Activated T-helper 1 cell treated with anti-CD3 and anti-CD28 coated beads, Interleukin-12 subunit alpha, Interleukin-12 subunit beta, Interleukin-2, Interleukin-4 antibody, amounts not matched to agents 30 ng/mL and 10 ng/mL and 1 ng/mL, durations not matched to agents 14 hours and 24 hours and 36 hours (primary cell): Measurements from ENCODE around the gene NR6A1. TPM values are rescaled to one million over a fixed set of nuclear protein-coding genes. Genes with fewer than 3 reads are reported as not detected.

Source experiments
- DNase-seq: peaks from one replicate; pipeline ENCODE4 v3.0.0; 2021; ENCODE audit warnings: low spot score
- H3K27ac Mint-ChIP-seq: one replicate; pipeline ENCODE4 v1.8.0; 2021; ENCODE audit warnings: mild to moderate bottlenecking, mixed read lengths
- H3K27me3 Mint-ChIP-seq: one replicate; pipeline ENCODE4 v1.8.0; 2022; ENCODE audit warnings: mild to moderate bottlenecking, moderate library complexity, mixed read lengths; ENCODE audit not compliant: insufficient read depth
- H3K36me3 Mint-ChIP-seq: one replicate; pipeline ENCODE4 v1.8.0; 2021; ENCODE audit warnings: low read depth, mixed read lengths
- H3K4me1 Mint-ChIP-seq: one replicate; pipeline ENCODE4 v1.8.0; 2021; ENCODE audit warnings: low read depth, mixed read lengths
- H3K4me3 Mint-ChIP-seq: one replicate; pipeline ENCODE4 v1.8.0; 2021; ENCODE audit warnings: mild to moderate bottlenecking, moderate library complexity, mixed read lengths
- H3K9me3 Mint-ChIP-seq: one replicate; pipeline ENCODE4 v1.8.0; 2021; ENCODE audit warnings: mixed read lengths
- intact Hi-C: fragments of 100-400 bp; cut with micrococcal nuclease; formaldehyde crosslinking; loops from one replicate; pipeline ENCODE4 v1.15.1; 2024
- total RNA-seq: library from RNA; stranded (reverse); gene quantifications from 2 replicates; pipeline ENCODE4 v1.2.3, GENCODE V29; 2022

The NR6A1 gene
- total RNA-seq, 1 donor from 2014 or later: 1.7 TPM

DNA sequence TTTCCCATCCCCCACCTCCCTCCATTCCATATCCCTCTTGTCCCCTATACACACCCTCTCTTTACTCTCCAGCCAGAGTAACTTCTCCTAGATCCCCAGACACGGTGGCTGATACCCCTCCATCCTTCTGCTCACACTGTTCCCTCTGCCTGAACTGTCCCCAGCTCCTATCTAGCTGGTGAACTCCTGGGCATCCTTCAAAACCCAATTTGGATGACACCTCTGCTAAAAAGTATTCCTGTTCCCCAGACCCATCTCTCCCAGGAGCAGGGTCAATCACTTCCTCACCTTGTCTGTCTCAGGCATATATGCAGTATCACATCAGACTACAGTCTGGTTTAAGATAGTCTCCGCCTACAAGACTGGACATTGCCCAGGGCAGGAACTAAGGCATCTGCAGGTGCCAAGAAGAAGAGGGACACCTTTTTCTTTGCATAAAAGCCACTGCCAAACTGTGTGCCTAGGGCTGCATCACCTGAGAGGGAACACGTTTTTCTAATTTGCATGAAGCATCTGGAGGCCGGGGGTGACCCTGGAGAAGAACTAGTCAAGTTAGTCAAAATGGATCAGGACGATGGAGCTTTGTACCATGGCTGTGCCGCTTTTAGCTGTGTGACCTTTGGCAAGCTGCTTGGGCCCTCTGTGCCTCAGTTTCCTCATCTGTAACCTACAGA, 291.0 kb downstream of the NR6A1 start:
- H3K27me3 Mint-ChIP-seq: peaks cover 10% of the 10 kb centered on the region
- no peaks in the 10 kb centered on the region for H3K4me1 Mint-ChIP-seq
- DNase-seq: no peak
- H3K4me3 Mint-ChIP-seq: no peak overlapping the region
- no peak overlapping the region for H3K27ac Mint-ChIP-seq
- intact Hi-C loops: no loop called here
- H3K36me3 Mint-ChIP-seq: no peaks in the 10 kb centered on the region
- no peaks in the 10 kb centered on the region for H3K9me3 Mint-ChIP-seq

- Mint-ChIP-seq H3K4me3 (no peak overlapping the region), H3K9me3 (no peaks in the 10 kb centered on the region), H3K36me3 (no peaks in the 10 kb centered on the region), H3K27ac (no peak overlapping the region), H3K27me3 (peaks cover 10% of the 10 kb centered on the region), H3K4me1 (no peaks in the 10 kb centered on the region)
- no peak for DNase-seq
- intact Hi-C loops: no loop called here
Measured at GRCh38 chr9:124479371-124479770, 291.7 kb downstream of the NR6A1 start.

- intact Hi-C loops: no loop called here
Measured at GRCh38 chr9:124478354-124478753, 292.8 kb downstream of the NR6A1 start.

GRCh38 chr9:124477648-124478285, 293.3 kb downstream of the NR6A1 start:
- Mint-ChIP-seq H3K27ac (no peak overlapping the region), H3K4me1 (no peaks in the 10 kb centered on the region)
- no peak for DNase-seq

More at GRCh38 chr9:124478354-124478753, 292.8 kb downstream of the NR6A1 start:
- Mint-ChIP-seq H3K27ac (no peak overlapping the region), H3K36me3 (no peaks in the 10 kb centered on the region), H3K4me3 (no peak overlapping the region), H3K9me3 (no peaks in the 10 kb centered on the region), H3K27me3 (peaks cover 10% of the 10 kb centered on the region), H3K4me1 (no peaks in the 10 kb centered on the region)
- DNase-seq: no peak

GRCh38 chr9:124477211-124477647, 293.9 kb downstream of the NR6A1 start:
- DNase-seq: no peak

More at GRCh38 chr9:124477648-124478285, 293.3 kb downstream of the NR6A1 start:
- H3K9me3 Mint-ChIP-seq: no peaks in the 10 kb centered on the region
- no peaks in the 10 kb centered on the region for H3K36me3 Mint-ChIP-seq
- H3K27me3 Mint-ChIP-seq: peaks cover 10% of the 10 kb centered on the region
- H3K4me3 Mint-ChIP-seq: no peak overlapping the region
- intact Hi-C loops: no loop called here

DNA sequence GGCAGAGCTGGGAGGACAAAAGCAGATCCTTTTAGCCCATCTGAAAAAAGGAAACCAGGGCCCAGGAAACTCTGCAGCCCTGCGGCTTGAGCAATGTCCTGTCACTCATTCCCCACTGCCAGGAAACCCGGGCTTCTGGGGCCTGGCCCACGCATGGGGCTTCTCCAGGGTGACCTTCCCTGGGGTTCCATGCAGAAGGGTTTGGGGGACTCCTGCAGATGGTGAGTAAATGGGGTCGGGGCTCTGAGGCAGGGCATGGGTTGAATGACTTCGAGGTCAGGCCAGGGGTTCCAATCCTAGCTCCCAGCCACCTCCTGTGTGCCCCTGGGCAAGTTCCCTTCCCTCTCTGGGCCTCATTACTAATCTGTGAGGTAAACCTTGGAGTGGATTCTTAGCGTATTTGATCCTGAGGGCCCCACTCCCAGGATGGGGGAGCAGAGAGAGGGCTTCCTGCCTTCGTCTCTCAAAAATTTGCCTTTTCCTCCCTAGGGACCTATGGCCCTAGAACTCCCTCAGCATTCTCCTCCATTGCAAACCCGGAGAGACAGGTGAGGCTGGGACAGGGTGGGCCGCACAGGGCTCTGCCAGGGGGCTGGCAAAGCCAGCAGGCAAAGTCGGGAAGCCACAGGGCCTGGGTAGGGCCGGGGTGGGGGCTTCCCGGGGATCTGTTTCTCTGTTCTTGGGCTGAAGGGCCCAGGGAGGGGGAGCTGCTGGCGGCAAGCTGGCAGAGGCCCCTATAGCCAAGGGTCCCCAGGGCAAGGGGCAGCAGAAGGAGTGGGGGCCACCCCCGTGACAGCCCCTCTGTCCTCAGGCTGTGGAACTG, 295.0 kb downstream of the NR6A1 start:
- DNase-seq: no peak
- H3K9me3 Mint-ChIP-seq: no peaks in the 10 kb centered on the region
- intact Hi-C loops: no loop called here
- H3K36me3 Mint-ChIP-seq: no peaks in the 10 kb centered on the region
- H3K27me3 Mint-ChIP-seq: peaks cover 10% of the 10 kb centered on the region
- no peaks in the 10 kb centered on the region for H3K4me1 Mint-ChIP-seq
- H3K27ac Mint-ChIP-seq: no peak overlapping the region
- no peak overlapping the region for H3K4me3 Mint-ChIP-seq

More at GRCh38 chr9:124477211-124477647, 293.9 kb downstream of the NR6A1 start:
- no peaks in the 10 kb centered on the region for H3K4me1 Mint-ChIP-seq
- H3K36me3 Mint-ChIP-seq: no peaks in the 10 kb centered on the region
- no peaks in the 10 kb centered on the region for H3K9me3 Mint-ChIP-seq
- no peak overlapping the region for H3K27ac Mint-ChIP-seq
- H3K27me3 Mint-ChIP-seq: peaks cover 10% of the 10 kb centered on the region
- intact Hi-C loops: no loop called here
- H3K4me3 Mint-ChIP-seq: no peak overlapping the region

- H3K4me3 Mint-ChIP-seq: no peak overlapping the region
- DNase-seq: no peak
- intact Hi-C loops: no loop called here
- H3K36me3 Mint-ChIP-seq: no peaks in the 10 kb centered on the region
- H3K27me3 Mint-ChIP-seq: peaks cover 10% of the 10 kb centered on the region
- no peak overlapping the region for H3K27ac Mint-ChIP-seq
- H3K9me3 Mint-ChIP-seq: no peaks in the 10 kb centered on the region
- no peaks in the 10 kb centered on the region for H3K4me1 Mint-ChIP-seq
Measured at GRCh38 chr9:124475158-124475867, 295.8 kb downstream of the NR6A1 start.

- Mint-ChIP-seq H3K27ac (no peak overlapping the region), H3K27me3 (peaks cover 10% of the 10 kb centered on the region), H3K9me3 (no peaks in the 10 kb centered on the region), H3K4me3 (no peak overlapping the region), H3K36me3 (no peaks in the 10 kb centered on the region), H3K4me1 (no peaks in the 10 kb centered on the region)
- no peak for DNase-seq
- intact Hi-C loops: no loop called here
Measured at GRCh38 chr9:124474151-124474550, 297.0 kb downstream of the NR6A1 start.

DNA sequence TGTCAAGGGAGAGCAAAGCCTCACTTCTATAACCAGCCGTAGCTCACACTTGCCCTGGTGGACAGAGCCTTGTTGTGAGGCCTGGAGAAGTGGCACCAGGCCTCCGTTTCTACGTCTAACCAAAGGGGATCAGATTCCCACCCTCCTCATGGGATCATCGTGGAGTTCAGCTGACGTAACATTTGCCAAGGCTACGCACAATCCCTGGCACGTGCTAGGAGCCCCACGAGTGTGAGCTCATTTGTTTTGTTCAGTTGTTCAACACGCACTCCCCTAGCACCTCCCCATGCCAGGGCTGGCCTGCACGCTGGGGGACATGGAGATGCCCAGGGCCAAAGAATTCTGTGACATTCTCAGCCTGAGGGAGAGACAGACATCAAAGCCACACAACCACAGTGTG, 297.8 kb downstream of the NR6A1 start:
- H3K4me3 Mint-ChIP-seq: no peak overlapping the region

DNA sequence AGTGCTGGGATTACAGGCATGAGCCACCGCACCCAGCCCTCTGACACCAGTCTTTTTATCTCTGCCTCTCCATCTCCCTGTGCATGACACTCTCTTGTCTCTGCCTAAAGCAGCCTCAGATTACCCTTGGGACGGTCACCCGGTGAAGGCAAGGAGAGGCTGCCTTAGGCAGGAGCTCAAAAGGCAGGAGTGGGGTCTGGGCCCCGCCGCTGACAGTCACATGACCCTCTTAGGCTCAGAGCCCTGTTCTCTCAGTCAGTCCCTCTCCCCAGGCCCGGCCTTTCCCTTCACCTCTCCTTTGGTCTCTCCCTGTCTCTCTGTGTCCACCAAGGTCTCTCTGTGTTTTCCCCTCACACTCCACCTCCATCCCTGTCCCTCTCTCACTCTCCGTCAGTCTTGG, 298.3 kb downstream of the NR6A1 start:
- Mint-ChIP-seq H3K27ac (no peak overlapping the region), H3K9me3 (no peaks in the 10 kb centered on the region), H3K36me3 (no peaks in the 10 kb centered on the region), H3K4me1 (no peaks in the 10 kb centered on the region), H3K27me3 (peaks cover 3% of the 10 kb centered on the region), H3K4me3 (no peak overlapping the region)
- intact Hi-C loops: no loop called here
- no peak for DNase-seq

More for the DNA sequence above, 297.8 kb downstream of the NR6A1 start:
- Mint-ChIP-seq H3K27ac (no peak overlapping the region), H3K4me1 (no peaks in the 10 kb centered on the region), H3K36me3 (no peaks in the 10 kb centered on the region), H3K9me3 (no peaks in the 10 kb centered on the region), H3K27me3 (peaks cover 6% of the 10 kb centered on the region)
- intact Hi-C loops: no loop called here
- no peak for DNase-seq

- H3K27ac Mint-ChIP-seq: no peak overlapping the region
- no peaks in the 10 kb centered on the region for H3K36me3 Mint-ChIP-seq
- peaks cover 3% of the 10 kb centered on the region for H3K27me3 Mint-ChIP-seq
- intact Hi-C loops: no loop called here
- DNase-seq: no peak
- no peak overlapping the region for H3K4me3 Mint-ChIP-seq
- no peaks in the 10 kb centered on the region for H3K9me3 Mint-ChIP-seq
- H3K4me1 Mint-ChIP-seq: no peaks in the 10 kb centered on the region
Measured at GRCh38 chr9:124471761-124472160, 299.4 kb downstream of the NR6A1 start.

- H3K4me1 Mint-ChIP-seq: no peaks in the 10 kb centered on the region
Measured at GRCh38 chr9:124470726-124471125, 300.4 kb downstream of the NR6A1 start.

More at GRCh38 chr9:124470726-124471125, 300.4 kb downstream of the NR6A1 start:
- no peaks in the 10 kb centered on the region for H3K9me3 Mint-ChIP-seq
- H3K27ac Mint-ChIP-seq: no peak overlapping the region
- DNase-seq: no peak
- H3K4me3 Mint-ChIP-seq: no peak overlapping the region
- intact Hi-C loops: no loop called here
- H3K36me3 Mint-ChIP-seq: no peaks in the 10 kb centered on the region
- H3K27me3 Mint-ChIP-seq: no peaks in the 10 kb centered on the region
